RKO (cell line): ENCODE data around the gene CMTM8.

ENCODE experiments used
- DNase-seq: peaks from one replicate; pipeline ENCODE4 v3.0.0-alpha.2; 2016; ENCODE audit warnings: low spot score

The CMTM8 gene

DNA sequence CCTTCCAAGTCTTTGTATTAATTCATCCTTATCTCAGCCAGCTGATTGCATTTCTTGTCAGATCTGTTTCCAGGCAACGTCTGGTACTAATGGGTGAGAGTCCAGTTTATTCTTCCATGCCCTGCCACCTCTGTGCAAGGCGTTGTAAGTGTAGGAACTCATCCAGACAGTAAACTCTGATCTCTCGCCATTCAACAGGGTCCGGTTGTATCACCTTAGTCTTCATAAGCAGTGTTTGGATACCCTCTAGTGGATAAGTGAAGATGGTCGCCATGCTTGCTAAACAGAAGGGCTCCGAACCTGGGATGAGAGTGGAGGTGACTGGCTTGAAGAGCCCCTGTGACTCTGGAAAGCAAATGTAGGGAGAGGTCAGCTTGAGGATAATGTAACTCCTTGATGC lies 101.6 kb downstream of the CMTM8 start:
- DNase-seq = peak; percentile 48

DNA sequence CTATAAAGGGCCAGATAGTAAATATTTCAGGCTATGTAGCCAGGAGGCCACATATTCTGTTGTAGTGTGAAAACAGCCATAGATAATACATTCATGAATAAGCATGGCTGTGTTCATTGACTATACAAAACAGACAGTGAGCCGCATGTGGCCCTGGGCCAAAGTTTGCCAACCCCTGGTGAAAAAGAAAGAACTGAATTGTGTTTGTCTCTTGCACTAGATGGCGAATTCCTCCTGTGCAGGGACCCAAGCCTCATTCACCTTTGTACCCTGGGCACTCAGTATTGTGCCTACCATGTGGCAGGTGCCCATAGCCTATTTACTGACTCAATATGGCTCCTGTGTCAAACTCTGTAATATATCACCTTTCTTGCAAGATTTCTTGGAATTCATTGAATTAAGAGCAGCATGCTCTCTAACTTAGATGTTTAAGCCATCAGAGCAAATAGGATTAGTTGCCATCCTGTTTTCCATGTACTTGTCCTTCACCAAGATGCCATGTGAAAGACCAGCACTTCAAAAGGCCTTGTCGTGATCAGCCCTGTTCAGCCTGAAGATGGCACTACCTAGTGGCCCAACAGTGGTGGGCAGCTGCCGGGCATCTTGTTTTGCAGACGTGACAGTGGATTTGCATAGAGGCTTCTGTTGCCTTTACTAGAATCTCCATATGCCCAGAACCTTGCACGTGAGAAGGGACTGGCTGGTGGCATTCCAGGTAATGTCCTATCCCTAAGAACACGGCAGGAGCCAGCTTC lies 102.3 kb downstream of the CMTM8 start:
- DNase-seq = no peak

DNA sequence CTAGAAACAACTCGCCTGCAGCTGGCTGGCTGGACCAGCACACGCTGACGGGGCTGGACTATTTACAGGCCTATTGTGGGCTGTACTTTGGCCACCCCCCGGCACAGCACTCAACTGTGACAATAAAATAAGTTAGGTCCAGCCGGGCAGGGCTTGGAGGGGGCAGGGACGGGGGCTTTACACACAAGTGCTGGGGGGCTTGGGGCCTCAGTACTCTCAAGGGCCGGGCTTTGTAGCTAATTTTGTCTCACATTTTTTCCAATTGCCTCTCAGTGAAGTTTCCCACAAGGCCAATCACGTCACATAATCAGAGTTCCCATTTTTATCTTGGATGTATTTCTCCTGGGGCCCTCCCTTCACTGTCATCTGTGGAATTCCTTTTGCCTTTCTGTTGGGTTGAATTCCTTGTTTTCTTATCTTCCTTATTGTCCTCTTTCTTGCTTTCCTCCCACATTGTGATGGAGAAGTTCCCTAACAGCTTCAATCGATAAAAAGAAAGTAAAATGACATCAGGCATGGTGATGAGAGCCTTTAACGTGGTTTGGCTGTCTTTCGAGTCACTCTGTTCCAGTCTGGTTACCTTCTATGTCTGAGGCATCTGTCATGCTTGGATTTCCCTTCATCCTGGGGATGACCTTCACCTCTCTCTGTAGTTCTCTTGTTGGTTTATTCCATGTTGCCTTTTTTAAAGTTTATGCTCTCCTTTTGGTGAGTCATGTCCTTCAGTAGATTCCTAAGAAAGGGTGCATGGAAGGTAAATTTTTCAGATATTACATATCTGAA lies 109.1 kb downstream of the CMTM8 start:
- no peak for DNase-seq

DNA sequence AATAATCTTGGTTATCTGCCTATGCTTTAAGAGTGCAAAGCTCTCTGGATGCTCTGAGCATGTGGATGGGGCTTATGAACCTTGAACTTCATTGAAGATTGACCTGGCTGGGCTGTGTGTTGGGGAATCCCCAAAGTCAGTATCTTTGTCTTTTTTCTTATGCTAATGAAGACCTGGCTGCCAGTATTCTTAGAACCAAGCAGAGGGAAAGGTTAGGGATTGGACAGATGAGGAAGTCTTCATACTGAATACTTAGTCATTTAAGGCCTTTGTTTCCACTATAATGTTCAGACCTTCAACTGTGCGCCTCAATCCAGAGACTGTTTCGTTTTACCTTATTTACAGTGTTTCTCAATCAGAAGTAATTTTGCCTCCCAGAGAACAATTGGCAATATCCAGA lies 110.7 kb downstream of the CMTM8 start:
- no peak for DNase-seq

DNA sequence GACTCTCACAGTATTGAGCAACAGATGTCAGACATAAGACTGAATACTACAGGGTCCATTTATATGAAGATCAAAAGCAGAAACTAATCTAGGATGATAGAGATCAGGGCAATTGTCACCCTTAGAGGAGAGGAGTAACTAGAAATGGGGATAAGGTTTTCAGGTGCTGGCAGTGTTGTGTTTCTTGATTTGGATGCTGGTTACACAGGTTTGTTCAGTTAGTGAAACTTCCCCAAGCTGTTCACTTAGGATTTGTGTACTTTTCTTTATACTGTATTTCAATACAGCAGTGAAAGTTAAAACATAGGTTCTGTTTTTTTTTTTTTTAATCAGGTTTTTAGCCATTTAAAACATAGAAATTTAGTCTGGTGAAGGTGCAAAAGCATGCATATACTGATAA lies 114.1 kb downstream of the CMTM8 start:
- DNase-seq = no peak

DNA sequence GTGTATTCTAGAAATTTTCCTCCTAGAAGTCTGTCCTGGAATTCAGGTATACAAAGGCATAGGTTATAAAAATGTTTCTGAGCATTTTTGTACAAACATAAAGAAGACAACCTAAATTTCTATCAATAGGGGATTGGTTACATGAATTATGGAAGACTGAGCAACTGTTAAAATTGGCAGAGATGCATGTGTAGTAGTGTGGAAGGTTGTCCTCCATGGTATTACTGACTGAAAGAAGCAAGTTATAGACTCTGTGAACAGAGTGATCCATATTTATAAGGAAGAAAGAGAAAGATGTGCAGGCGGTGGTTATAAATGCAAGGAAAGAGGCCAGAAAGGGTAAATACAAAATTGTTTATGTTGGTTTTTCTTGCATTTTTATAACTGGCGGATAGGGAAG lies 114.9 kb downstream of the CMTM8 start:
- no peak for DNase-seq

DNA sequence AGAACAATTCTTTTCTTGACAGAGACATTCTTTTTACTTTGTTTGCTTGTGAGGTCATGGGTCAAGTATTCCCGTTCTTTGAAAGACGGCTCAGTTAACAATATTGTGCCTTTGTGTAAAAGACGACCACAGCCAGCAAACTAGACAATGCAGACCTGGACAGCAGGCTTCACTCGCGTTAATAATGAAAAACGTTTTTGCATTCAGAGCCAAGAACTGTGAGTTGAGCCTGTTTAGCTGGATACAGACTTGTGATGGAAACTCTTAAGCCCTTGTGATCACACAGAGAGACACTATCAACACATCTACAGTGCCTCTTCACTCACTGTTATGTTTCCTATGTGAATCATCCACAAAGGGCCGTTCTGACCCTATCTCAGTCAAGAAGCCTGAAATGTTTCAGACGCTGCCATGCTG lies 115.9 kb downstream of the CMTM8 start:
- no peak for DNase-seq

DNA sequence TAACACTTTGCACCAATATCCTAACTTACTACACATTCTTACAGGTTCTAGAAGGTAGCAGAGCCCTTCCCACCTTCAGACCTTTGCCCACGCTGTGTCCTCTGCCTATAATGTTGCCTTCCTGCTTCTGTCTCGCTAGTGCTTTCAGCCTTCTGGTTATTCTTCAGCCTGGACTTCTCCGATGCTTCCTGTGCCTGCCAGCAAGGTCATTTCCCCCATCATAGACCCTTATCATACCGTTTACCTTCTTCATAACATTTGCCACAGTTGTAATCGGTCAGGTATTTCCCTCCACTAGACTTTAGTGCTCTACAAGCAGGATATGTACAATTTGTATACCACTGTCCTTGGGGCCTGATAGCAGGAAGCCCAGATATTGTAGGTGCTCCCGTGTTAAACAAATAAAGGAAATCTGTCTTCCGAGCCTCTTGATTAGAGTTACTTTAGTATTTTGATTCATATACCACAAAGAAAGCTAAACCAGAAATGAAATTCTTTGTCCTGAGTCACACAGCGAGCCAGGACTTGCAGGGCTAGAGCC lies 117.3 kb downstream of the CMTM8 start:
- no peak for DNase-seq

DNA sequence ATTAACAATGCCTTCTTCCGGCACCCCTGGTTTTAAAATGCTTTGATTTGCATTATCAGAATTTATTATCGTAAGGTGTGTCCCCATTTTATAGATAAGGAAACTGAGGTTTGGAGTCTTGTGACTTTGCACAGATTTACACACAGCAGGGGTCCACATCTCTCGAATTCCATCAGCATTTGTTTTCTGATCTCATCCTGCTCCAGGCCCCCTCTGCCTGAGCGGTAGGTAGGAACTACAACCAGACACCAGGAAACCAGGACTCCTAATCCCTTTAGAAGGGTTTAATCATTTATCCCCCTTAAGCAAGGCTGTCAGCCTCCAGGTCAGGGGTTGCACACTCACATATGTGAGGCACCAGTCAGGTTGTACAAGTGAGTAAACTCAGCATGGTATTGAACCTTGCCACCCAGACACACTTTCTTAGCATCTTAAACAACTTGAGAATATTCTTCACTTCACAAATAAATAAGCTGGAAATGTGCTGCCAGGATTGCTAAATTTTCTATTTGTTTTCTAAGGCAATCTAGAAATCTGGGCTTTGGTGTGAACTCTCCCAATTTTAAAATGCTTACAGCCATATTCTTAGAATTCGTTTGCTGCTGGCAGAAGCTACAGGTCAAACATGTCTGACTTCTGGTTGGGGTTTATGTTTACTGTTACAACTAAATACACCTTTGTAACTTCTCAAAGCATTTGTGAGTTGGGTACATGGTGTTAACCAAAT lies 121.4 kb downstream of the CMTM8 start:
- DNase-seq = no peak

DNA sequence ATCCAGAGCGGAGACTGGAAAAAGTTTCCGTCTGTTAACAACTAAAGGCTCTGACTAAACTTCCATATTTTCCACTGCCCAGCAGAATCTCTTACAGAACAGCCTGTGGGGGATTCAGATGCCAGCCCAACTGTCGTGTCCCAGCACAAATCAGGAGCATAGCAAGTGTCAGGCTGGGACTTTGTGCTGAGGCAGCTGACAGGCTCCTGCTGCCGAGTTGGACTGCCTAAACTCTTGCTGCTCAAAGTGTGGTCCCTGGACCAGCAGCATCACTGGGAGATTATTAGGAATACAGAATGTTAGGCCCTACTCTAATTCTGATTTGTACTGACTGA lies 122.0 kb downstream of the CMTM8 start:
- no peak for DNase-seq

DNA sequence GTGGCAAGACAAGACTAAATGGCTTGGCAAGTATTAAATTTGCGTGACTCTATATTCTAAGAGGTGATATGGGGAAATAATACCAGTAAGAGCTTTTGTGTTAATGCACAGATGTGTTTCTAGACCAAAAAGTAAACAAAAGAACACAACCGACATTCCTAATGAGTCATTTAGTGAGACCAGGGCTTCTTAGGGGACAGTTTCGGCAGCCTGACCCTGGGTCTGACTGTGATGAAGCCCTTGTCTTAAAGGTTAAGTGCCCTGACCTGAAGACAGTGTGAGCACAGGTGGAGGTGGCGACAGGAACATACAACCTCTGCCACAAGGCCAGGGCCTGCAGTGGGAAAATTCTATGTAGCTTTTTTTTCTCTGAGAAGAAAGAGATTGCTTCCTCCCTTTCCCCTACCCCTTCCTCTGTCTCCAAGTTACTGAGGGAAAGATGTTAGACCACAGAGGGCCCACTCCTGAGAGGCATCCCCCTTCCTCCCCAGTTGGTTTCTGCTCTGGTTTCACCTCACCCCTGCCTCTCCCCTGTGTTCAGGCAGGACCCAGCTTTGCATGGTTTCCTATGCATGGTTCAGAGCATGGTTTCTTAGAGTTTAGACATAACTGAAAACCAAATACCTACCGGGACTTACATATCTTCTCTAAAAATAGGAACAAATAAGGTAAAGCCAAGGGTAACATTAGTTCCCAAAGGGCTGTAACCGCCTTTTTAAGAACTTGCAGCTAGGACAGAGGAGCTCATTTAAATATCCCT lies 128.3 kb downstream of the CMTM8 start:
- no peak for DNase-seq

DNA sequence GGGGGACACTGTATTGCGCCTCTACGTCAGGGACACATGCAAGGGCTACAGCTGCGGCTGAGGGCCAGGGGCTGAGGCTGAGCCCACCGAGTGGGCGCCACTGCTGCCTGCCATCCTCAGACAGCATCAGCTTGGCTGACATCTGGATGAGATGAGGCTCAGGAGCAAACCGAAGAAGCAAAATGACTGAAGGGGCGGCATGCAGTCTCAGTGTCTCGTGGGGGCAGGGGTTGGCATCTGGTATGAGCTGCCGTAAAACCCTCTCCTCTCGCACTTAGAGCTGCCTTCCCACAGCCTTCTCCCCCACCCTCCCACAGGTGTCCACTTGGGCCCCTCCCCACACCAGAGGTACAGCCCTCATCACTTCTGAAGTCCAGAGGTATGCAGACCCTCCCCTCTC lies 129.0 kb downstream of the CMTM8 start:
- no peak for DNase-seq

DNA sequence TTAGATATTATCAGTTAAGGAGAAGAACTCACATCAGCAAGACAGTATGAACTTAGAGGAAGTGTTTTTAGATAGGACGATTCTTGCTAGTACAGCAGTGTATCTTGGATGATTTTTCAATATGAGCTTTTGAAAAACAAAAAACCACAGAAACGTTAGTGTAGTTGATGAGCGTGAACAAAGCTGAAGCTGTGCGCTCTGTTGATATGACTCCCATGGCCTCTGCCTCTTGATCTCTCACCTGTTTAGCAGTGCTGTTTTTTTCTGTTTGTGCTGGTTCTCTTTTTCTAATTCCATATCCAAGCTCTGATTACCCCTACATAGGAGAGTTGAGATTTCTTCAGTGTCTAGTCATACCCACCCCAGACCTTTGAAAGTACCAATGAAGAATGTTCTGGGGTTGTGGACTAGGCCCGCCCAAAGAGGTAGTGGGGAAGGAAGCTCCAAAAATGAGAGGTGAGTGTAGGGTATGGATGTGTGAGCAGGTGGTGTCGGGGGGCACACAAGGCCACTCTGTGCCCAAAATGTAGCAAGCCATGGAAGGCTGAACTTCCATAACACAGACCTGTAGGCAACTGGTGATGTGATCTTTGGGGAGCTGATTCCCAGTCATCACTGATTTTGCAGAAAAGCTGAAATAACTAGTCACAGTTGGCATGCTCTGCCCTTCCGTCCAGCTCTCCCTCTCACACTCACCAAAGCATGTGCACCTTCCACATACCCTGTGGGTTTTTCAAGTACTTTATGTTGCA lies 133.2 kb downstream of the CMTM8 start:
- DNase-seq = no peak

DNA sequence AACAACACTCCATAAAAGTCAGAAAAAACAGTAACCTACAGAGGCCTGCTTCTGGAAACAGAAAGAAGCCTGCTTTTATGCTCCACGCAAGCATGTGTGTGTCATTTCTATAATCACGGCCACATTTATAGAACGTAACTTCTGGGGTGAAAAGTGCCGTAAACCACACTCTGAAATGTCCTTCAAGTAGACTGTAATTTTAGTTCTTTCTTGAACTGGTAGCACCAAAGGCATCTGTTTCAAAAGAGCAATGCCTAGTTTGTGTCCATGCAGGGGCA lies 133.7 kb downstream of the CMTM8 start:
- no peak for DNase-seq

DNA sequence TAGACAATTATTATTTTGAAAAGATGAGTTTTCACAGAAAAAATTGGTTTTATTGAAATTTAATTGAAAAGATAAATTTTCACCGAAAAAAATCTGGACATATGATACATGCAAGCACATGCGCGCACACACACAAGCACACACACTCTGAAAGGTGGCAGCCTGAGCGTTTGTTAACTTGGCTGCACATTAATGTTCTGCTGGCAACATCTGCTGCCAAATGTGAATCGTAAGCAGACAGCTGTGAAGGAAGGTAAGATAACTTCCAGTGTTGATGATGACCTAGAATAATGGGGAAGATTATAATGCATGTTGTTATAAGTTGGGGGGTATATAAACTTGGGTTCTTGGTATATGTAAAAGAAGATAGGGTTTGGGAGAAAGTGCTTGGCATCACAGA lies 134.8 kb downstream of the CMTM8 start:
- DNase-seq = no peak

DNA sequence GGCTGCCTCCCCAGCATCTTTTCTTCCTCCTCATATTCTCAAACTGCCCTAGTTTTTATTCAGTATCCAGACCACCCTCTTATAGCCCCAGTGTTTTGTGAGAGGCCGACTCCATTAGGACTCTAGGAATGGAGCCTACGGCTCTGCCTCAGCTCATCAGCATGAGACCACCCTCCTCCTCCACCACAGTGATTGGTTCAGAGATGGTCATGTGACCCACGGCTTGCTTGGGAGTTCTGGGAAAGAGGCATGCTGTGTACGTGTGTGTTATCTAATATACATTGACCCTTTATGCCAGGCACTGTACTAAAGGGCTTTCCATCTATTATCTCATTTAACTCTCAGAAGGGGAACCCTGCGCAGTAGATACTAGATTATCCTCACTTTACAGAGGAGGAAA lies 135.4 kb downstream of the CMTM8 start:
- DNase-seq = no peak

DNA sequence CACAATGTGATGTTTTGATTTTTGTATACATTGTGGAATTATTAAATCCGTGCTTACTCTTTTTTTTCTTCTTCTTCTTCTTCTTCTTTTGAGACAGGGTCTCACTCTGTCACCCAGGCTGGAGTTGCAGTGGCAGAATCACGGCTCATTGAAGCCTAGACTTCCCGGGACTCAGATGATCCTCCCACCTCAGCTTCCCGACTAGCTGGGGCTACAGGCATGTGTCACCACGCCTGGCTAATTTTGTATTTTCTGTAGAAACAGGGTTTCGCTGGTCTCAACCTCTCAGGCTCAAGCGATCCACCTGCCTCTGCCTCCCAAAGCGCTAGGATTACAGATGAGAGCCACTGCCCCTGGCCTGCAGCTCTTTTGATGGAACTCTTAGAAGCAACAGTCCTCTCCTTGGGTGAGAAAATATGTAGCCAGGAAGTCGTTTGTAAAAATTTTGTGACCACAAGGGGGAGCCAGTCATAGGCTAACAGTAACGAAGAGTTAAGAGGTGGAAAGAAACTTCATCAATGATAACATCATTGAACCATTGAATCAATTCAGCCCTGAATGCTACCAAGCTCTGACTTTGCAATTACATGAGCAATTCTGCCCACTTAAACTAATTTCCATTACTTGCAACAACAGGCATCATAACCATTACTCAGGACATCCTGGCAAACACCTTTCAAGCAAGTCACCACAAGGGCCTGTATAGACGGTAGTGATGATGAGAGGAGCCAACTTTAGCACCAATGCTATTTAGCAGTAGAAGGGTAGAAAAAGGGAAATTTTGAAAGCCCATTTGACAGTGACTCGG lies 136.5 kb downstream of the CMTM8 start:
- peak; percentile 70 for DNase-seq

DNA sequence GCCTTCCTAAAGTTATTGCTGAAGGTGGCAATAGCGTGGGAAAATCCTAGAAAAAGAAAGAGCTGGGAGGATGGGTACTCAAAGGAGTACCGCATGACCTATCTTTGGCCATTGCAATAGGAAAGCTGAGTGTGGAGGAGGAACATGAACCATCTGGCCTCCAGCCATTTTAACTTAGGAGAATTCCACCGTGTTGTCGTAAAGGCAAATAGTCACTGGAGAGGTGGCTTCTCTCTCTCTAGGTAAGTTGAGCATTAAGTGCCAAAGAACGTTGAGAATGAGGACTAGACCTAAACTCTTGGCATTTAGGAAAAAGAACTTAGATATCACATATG lies 137.1 kb downstream of the CMTM8 start:
- no peak for DNase-seq

DNA sequence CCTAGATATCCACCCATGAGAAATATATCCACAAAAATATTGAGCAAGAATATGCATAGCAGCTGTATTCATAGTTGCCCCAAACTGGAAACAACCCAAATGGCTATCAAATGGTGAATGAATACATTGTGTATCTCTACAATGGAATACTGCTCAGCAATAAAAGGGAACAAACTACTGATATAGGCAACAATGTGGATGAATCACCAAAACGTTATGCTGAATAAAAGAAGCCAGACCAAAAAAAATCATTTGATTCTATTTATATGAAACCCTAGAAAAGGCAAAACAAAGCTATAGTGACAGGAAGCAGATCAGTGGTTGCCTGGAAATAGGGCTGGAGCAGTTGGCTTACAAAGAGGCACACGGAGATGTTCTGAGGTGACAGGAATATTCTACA lies 137.6 kb downstream of the CMTM8 start:
- no peak for DNase-seq

DNA sequence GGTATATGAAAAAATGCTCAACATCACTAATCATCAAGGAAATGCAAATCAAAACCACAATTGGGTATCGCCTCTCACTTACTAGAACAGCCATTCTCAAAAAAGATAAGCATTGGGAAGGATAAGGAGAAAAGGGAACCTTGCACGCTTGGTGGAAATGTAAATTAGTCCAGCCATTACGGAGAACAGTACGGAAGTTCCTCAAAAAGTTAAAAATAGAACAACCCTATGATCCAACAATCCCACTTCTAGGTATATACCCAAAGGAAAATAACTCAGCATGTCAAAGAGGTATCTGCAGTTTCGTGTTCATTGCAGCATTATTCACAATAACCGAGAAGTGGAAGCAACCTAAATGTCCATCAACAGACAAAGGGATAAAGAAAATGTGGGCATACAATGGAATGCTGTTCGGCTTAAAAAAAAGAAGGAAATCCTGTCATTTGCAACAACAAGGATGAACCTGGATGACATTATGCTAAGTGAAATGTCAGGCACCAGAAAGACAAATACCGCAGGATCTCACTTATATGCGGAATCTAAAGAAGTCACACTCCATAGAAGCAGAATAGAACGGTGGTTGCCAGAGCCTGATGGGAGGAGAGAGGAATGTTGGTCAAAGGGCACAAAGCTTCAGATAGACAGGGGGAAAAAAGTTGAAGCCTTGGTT lies 141.5 kb downstream of the CMTM8 start:
- no peak for DNase-seq
